Stimulated activated CD4-positive, alpha-beta T cell treated with anti-CD3 and anti-CD28 coated beads, Interleukin-15, amount 100 ng/mL, for 48 hours (primary cell): ENCODE results near the gene HDAC5.

ENCODE experiments used
- DNase-seq, 2 donors: peaks; one replicate each; pipeline ENCODE4 v3.0.0-alpha.2; 2020; ENCODE audit warnings: low read depth in 2 of 2

The HDAC5 gene

GRCh38 chr17:44029736-44030135 lies 93.7 kb downstream of the HDAC5 start:
- no peak for DNase-seq
